GM23248 (cell line): ENCODE data around the gene ZNF91.
"Not testable (repeated sequence)": the region's sequence is repeated elsewhere in the genome, so short reads cannot be mapped to it uniquely, and the experiment has no call there.

ENCODE experiments used
- EZH2 ChIP-seq: fragments of 200-600 bp; sonication (generic); IDR thresholded peaks from 2 replicates; pipeline ENCODE4 v1.6.1; 2018; ENCODE audit warnings: antibody characterized with exemption, mild to moderate bottlenecking; ENCODE audit not compliant: insufficient read depth, poor library complexity, severe bottlenecking
- EZH2phosphoT487 ChIP-seq: fragments of 200-600 bp; sonication (generic); IDR thresholded peaks from 2 replicates; pipeline ENCODE4 v1.6.1; 2018; ENCODE audit warnings: antibody characterized with exemption, moderate library complexity, mild to moderate bottlenecking, low read depth; ENCODE audit not compliant: insufficient read depth

DNA sequence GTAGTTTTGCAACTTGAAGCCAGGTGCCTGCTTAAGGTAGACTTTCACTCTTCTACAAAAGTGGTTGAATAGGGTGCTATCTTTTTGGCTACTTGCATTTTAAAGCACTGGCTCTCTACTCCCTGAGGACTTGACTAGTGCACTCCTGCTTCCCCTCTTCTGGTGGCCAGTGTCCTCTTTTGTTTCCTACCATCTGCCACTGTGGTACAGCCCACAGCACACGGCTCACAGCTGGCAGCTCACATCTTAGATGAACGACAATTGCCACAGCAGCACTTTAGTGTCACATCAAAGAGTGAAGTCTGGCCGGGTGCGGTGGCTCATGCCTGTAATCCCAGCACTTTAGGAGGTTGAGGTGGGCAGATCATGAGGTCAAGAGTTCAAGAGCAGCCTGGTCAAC lies 15.6 kb downstream of the ZNF91 start:
- TF ChIP-seq EZH2, EZH2phosphoT487: not testable (repeated sequence)
